Stomach (tissue), 9 donors: ENCODE measurements around the gene VAV2. TPM values are rescaled to one million over a fixed set of nuclear protein-coding genes. Genes with fewer than 3 reads are reported as not detected.

Experiments
- DNase-seq, 2 donors: peaks; one replicate each; pipeline versions ENCODE4 v3.0.0 to v3.0.0-alpha.2; 2013 to 2019
- H3K27ac ChIP-seq, 5 donors: fragments of 200-600 bp in 4 of 5; sonication (generic) in 4 of 5; one replicate each; pipeline ENCODE4 v1.5.1; 2013 to 2019; ENCODE audit warnings: mild to moderate bottlenecking in 1 of 5, moderate library complexity in 1 of 5
- H3K27me3 ChIP-seq, 3 donors: fragments of 200-600 bp; sonication (generic); one replicate each; pipeline ENCODE4 v1.5.1; 2017 to 2019; ENCODE audit warnings: mixed run types in 1 of 3
- H3K36me3 ChIP-seq, 4 donors: fragments of 200-600 bp; sonication (generic); 1 replicate in 3 of 4; 2 replicates in 1 of 4; pipeline ENCODE4 v1.5.1; 2016 to 2019
- H3K4me1 ChIP-seq, 4 donors: fragments of 200-600 bp; sonication (generic); one replicate each; pipeline ENCODE4 v1.5.1; 2016 to 2019
- H3K4me3 ChIP-seq, 4 donors: fragments of 200-600 bp; sonication (generic) in 3 of 4; one replicate each; pipeline ENCODE4 v1.5.1; 2016 to 2019; ENCODE audit warnings: mild to moderate bottlenecking in 1 of 4
- H3K9me3 ChIP-seq, 4 donors: fragments of 200-600 bp; sonication (generic); one replicate each; pipeline ENCODE4 v1.5.1; 2016 to 2019
- CTCF ChIP-seq, 7 experiments: fragments of 450-650 bp in 4 of 7; fragments of 200-600 bp in 3 of 7; sonication (generic) in 3 of 7; IDR thresholded peaks; one replicate each; pipeline ENCODE4 v1.5.1; 2016 to 2019; ENCODE audit warnings: antibody characterized with exemption in 7 of 7, control low read depth in 2 of 7, mild to moderate bottlenecking in 1 of 7
- EP300 ChIP-seq: sonication (generic); formaldehyde crosslinking; IDR thresholded peaks from one replicate; pipeline ENCODE4 v1.6.1; 2017; ENCODE audit warnings: antibody characterized with exemption
- POLR2A ChIP-seq, 4 donors: fragments of 450-650 bp; IDR thresholded peaks; one replicate each; pipeline ENCODE4 v1.6.1; 2016; ENCODE audit warnings: antibody characterized with exemption in 4 of 4, control low read depth in 2 of 4, mild to moderate bottlenecking in 1 of 4, moderate library complexity in 1 of 4
- POLR2AphosphoS5 ChIP-seq, 3 donors: sonication (generic); formaldehyde crosslinking; IDR thresholded peaks; one replicate each; pipeline ENCODE4 v1.6.1; 2016; ENCODE audit warnings: antibody characterized with exemption in 3 of 3
- WGBS, 5 donors: extraction: QIAGEN DNeasy Blood & Tissue Kit in 3 of 5; methylation state at CpG; one replicate each; pipeline versions ENCODE4 v1.1.5 to v1.1.7; 2013 to 2018; 5-methylcytosine and 5-hydroxymethylcytosine counted together
- intact Hi-C: fragments of 100-400 bp; cut with DNase I; formaldehyde crosslinking; loops from one replicate; pipeline ENCODE4 v1.15.1; 2023; ENCODE audit warnings: low total_unique reads
- polyA plus RNA-seq, 3 donors: library from polyadenylated mRNA; stranded (reverse); fragments of 200-250 nt; gene quantifications; one replicate each; pipeline ENCODE4 v1.2.3, GENCODE V29; 2013
- total RNA-seq, 5 donors: library from RNA; depleted of rRNA; stranded (reverse); fragments of >200 nt; gene quantifications; one replicate each; pipeline versions ENCODE4 v1.1.0 to v1.2.3, GENCODE V29; 2014 to 2016
- donor health status: healthy with polysubstance abuse.
- donor health status: Bipolar disorder and iron deficiency.
- donor health status: healthy.

The VAV2 gene
- total and polyA plus RNA-seq, 8 donors = 4.1 to 14.2 (median 7.0) TPM

GRCh38 chr9:133794016-133794760 lies 197.9 kb downstream of the VAV2 start:
- 84 to 91% (median 90%) methylated on average over 19 to 27 of the region's 27 CpGs for WGBS, 5 donors
- Histone ChIP-seq H3K4me3 (no peak overlapping the region), H3K27ac (no peak overlapping the region), H3K9me3 (no peaks in the 10 kb centered on the region), H3K36me3 (peaks cover 0 to 46% (median 27%) of the 10 kb centered on the region in 4 donors), H3K4me1 (peaks cover 5 to 21% (median 20%) of the 10 kb centered on the region in 4 donors), H3K27me3 (no peaks in the 10 kb centered on the region)
- intact Hi-C loops = loop anchor here (5.0 kb wide), 1 partner anchor 203 kb away; no protein-coding TSS in a partner anchor
- DNase-seq = no peak
- TF ChIP-seq CTCF (IDR thresholded peaks at IDR 0.05) = no peak
- TF ChIP-seq POLR2A (IDR thresholded peaks at IDR 0.05) = no peak
- TF ChIP-seq POLR2AphosphoS5 (IDR thresholded peaks at IDR 0.05) = no peak
- TF ChIP-seq EP300 = no peak

GRCh38 chr9:133793471-133793870 lies 198.7 kb downstream of the VAV2 start:
- WGBS, 5 donors = 42 to 73% (median 61%) methylated on average over 12 to 13 of the region's 13 CpGs
- no peaks in the 10 kb centered on the region for H3K27me3 ChIP-seq
- H3K4me3 ChIP-seq = peak overlapping the region in 1 of 4 donors; percentile 26
- H3K36me3 ChIP-seq = peaks cover 0 to 46% (median 22%) of the 10 kb centered on the region in 4 donors
- TF ChIP-seq CTCF (IDR thresholded peaks at IDR 0.05) = no peak
- no peak for TF ChIP-seq POLR2A (IDR thresholded peaks at IDR 0.05)
- TF ChIP-seq EP300 = no peak
- TF ChIP-seq POLR2AphosphoS5 (IDR thresholded peaks at IDR 0.05) = no peak
- peaks cover 10 to 28% (median 27%) of the 10 kb centered on the region in 4 donors for H3K4me1 ChIP-seq
- H3K9me3 ChIP-seq = no peaks in the 10 kb centered on the region
- no peak overlapping the region for H3K27ac ChIP-seq
- no peak for DNase-seq
- intact Hi-C loops = loop anchor here (5.0 kb wide), 1 partner anchor 204 kb away; no protein-coding TSS in a partner anchor

GRCh38 chr9:133792721-133793470 lies 199.2 kb downstream of the VAV2 start:
- WGBS, 5 donors = 18 to 38% (median 21%) methylated on average over 11 to 22 of the region's 22 CpGs
- Histone ChIP-seq H3K4me3 (peak overlapping the region in 1 of 4 donors; percentile 26), H3K9me3 (no peaks in the 10 kb centered on the region), H3K4me1 (peaks cover 13 to 34% (median 32%) of the 10 kb centered on the region in 4 donors), H3K36me3 (peaks cover 0 to 46% (median 22%) of the 10 kb centered on the region in 4 donors), H3K27ac (no peak overlapping the region), H3K27me3 (no peaks in the 10 kb centered on the region)
- intact Hi-C loops = loop anchor here (5.0 kb wide), 1 partner anchor 204 kb away; no protein-coding TSS in a partner anchor
- TF ChIP-seq EP300 = no peak
- peak in 1 of 3 donors; percentile 29 for TF ChIP-seq POLR2AphosphoS5 (IDR thresholded peaks at IDR 0.05)
- TF ChIP-seq CTCF (IDR thresholded peaks at IDR 0.05) = peak in 6 of 7 experiments; percentile 67 to 98 (median 94)
- no peak for TF ChIP-seq POLR2A (IDR thresholded peaks at IDR 0.05)
- peak; percentile 73 to 88 for DNase-seq
